Karpas-422 (cell line): ENCODE results near the gene DOLPP1. TPM values are rescaled to one million over a fixed set of nuclear protein-coding genes. Genes with fewer than 3 reads are reported as not detected.

ENCODE experiments used
- DNase-seq: peaks from one replicate; pipeline ENCODE4 v3.0.0-alpha.2; 2015
- H2AFZ ChIP-seq: fragments of 200-600 bp; sonication (generic); 2 replicates; pipeline ENCODE4 v1.6.1; 2014; ENCODE audit warnings: antibody characterized with exemption, low read length, mixed read lengths
- H3K27ac ChIP-seq: fragments of 200-600 bp; sonication (generic); 2 replicates; pipeline ENCODE4 v1.5.1; 2014; ENCODE audit warnings: mild to moderate bottlenecking, low read length, moderate library complexity
- H3K27me3 ChIP-seq: fragments of 200-600 bp; sonication (generic); 2 replicates; pipeline ENCODE4 v1.6.1; 2014; ENCODE audit warnings: low read length, mixed read lengths
- H3K36me3 ChIP-seq: fragments of 200-600 bp; sonication (generic); 2 replicates; pipeline ENCODE4 v1.6.1; 2014; ENCODE audit warnings: low read length, mixed read lengths; ENCODE audit not compliant: insufficient read depth
- H3K4me1 ChIP-seq: fragments of 200-600 bp; sonication (generic); 2 replicates; pipeline ENCODE4 v1.6.1; 2014; ENCODE audit warnings: mild to moderate bottlenecking, low read length, mixed read lengths
- H3K4me2 ChIP-seq: fragments of 200-600 bp; sonication (generic); 2 replicates; pipeline ENCODE4 v1.6.1; 2014; ENCODE audit warnings: low read length, low read depth, mild to moderate bottlenecking; ENCODE audit not compliant: poor library complexity, severe bottlenecking
- H3K4me3 ChIP-seq: fragments of 200-600 bp; sonication (generic); 2 replicates; pipeline ENCODE4 v1.5.1; 2014; ENCODE audit warnings: mild to moderate bottlenecking, antibody characterized with exemption, low read length, mixed read lengths
- H3K79me2 ChIP-seq: fragments of 200-600 bp; sonication (generic); 2 replicates; pipeline ENCODE4 v1.6.1; 2014; ENCODE audit warnings: mild to moderate bottlenecking, low read length, mixed read lengths
- H3K9ac ChIP-seq: fragments of 200-600 bp; sonication (generic); 2 replicates; pipeline ENCODE4 v1.6.0; 2014; ENCODE audit warnings: low read length
- H3K9me2 ChIP-seq: fragments of 200-600 bp; sonication (generic), shearing (Covaris generic); replicated peaks from 2 replicates; pipeline ENCODE4 v1.6.0; 2014; ENCODE audit warnings: mild to moderate bottlenecking, low read length, moderate library complexity; ENCODE audit not compliant: insufficient read depth
- H3K9me3 ChIP-seq: fragments of 300-700, 200-600 bp; sonication (generic); 2 replicates; pipeline ENCODE4 v1.6.1; 2014; ENCODE audit warnings: low read length, mixed read lengths
- H4K20me1 ChIP-seq: fragments of 200-600 bp; sonication (generic); 2 replicates; pipeline ENCODE4 v1.6.1; 2014; ENCODE audit warnings: mild to moderate bottlenecking, antibody characterized with exemption, low read length, low read depth; ENCODE audit not compliant: insufficient read depth
- total RNA-seq: library from RNA; depleted of rRNA; stranded (reverse); fragments of >200 nt; shearing (Covaris generic); gene quantifications from 2 replicates; pipeline ENCODE4 v1.2.3, GENCODE V29; 2014; ENCODE audit warnings: low replicate concordance

Gene DOLPP1
- total RNA-seq, 1 experiment from 2014 or later: 6.7 TPM

- Histone ChIP-seq H3K36me3 (no peaks in the 10 kb centered on the region), H3K4me2 (no peak overlapping the region), H4K20me1 (no peaks in the 10 kb centered on the region), H3K9ac (no peak overlapping the region), H3K27ac (no peak overlapping the region), H3K27me3 (no peaks in the 10 kb centered on the region), H3K79me2 (no peaks in the 10 kb centered on the region), H3K9me3 (no peaks in the 10 kb centered on the region), H3K9me2 (no peaks in the 10 kb centered on the region), H2AFZ (no peak overlapping the region), H3K4me1 (no peaks in the 10 kb centered on the region), H3K4me3 (no peak overlapping the region)
- no peak for DNase-seq
Measured at GRCh38 chr9:129094387-129095169, 13.7 kb downstream of the DOLPP1 start.

GRCh38 chr9:129095170-129095667 is 14.3 kb downstream of the DOLPP1 start:
- Histone ChIP-seq H3K27me3 (no peaks in the 10 kb centered on the region), H3K4me3 (no peak overlapping the region), H3K9ac (no peak overlapping the region), H4K20me1 (no peaks in the 10 kb centered on the region), H3K4me2 (no peak overlapping the region), H3K36me3 (no peaks in the 10 kb centered on the region), H3K79me2 (no peaks in the 10 kb centered on the region), H3K9me2 (no peaks in the 10 kb centered on the region), H3K4me1 (no peaks in the 10 kb centered on the region), H3K9me3 (no peaks in the 10 kb centered on the region), H2AFZ (no peak overlapping the region), H3K27ac (no peak overlapping the region)
- DNase-seq: no peak

DNA sequence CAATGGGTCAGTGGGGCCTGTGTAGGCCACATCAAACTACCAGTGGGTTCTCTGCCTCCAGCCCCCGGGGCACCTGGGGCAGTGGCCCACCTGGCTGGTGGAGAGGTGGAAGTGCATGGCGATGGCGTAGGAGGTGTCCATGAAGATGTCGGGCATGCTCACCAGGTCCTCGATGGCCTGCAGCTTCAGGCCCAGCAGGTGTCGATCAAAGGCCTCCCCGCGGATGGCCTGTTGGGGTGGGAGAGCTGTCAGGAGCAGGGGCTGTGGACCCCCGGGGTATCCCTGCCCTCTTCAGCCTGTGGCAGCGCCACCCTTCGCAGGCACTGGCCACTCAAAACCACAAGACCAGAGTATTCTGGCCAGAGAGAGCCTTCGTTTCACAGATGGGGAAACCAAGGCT is 15.0 kb downstream of the DOLPP1 start:
- DNase-seq: no peak
- no peak overlapping the region for H3K4me2 ChIP-seq
- H3K9me2 ChIP-seq: no peaks in the 10 kb centered on the region
- H3K27me3 ChIP-seq: no peaks in the 10 kb centered on the region
- no peaks in the 10 kb centered on the region for H4K20me1 ChIP-seq
- H3K27ac ChIP-seq: no peak overlapping the region
- no peak overlapping the region for H3K4me3 ChIP-seq
- no peaks in the 10 kb centered on the region for H3K79me2 ChIP-seq
- H3K9ac ChIP-seq: no peak overlapping the region
- no peaks in the 10 kb centered on the region for H3K9me3 ChIP-seq
- no peaks in the 10 kb centered on the region for H3K4me1 ChIP-seq
- H2AFZ ChIP-seq: no peak overlapping the region
- no peaks in the 10 kb centered on the region for H3K36me3 ChIP-seq

DNA sequence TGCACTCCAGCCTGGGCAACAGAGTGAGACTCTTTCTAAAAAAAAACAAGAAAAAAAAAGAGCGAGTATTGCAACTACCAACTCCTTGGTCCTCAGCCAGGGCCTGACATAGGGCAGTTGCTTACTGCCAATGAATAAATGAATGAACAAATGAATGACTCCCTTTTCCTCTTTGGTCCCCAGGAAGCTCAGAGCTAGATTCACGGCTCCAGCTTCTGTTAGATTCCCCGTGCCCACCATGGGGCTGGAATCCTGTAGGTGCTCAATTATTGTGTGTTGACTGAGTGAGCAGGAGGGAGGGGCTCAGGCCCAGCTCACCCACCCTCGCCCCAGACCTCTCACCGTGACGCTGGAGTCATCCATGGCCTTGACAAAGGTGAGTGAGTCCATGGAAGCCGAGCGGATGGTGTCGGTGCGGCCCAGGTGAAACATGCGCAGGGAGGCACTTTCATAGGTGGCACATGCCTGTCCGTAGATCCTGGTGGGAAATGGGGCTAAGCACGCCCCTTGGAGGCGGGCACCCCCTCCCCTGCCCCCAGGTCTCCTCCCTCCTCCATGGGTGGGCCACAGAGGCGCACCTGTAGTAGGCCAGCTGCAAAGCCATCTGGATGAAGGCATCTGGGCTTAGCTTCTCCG is 16.9 kb downstream of the DOLPP1 start:
- H3K4me3 ChIP-seq: no peak overlapping the region
- no peaks in the 10 kb centered on the region for H3K36me3 ChIP-seq
- no peak overlapping the region for H3K27ac ChIP-seq
- H3K27me3 ChIP-seq: no peaks in the 10 kb centered on the region
- no peak overlapping the region for H3K9ac ChIP-seq
- no peak overlapping the region for H2AFZ ChIP-seq
- no peak overlapping the region for H3K4me2 ChIP-seq
- no peaks in the 10 kb centered on the region for H4K20me1 ChIP-seq
- H3K9me2 ChIP-seq: no peaks in the 10 kb centered on the region
- no peak for DNase-seq
- peaks cover under 1% of the 10 kb centered on the region for H3K4me1 ChIP-seq
- no peaks in the 10 kb centered on the region for H3K9me3 ChIP-seq
- H3K79me2 ChIP-seq: no peaks in the 10 kb centered on the region

DNA sequence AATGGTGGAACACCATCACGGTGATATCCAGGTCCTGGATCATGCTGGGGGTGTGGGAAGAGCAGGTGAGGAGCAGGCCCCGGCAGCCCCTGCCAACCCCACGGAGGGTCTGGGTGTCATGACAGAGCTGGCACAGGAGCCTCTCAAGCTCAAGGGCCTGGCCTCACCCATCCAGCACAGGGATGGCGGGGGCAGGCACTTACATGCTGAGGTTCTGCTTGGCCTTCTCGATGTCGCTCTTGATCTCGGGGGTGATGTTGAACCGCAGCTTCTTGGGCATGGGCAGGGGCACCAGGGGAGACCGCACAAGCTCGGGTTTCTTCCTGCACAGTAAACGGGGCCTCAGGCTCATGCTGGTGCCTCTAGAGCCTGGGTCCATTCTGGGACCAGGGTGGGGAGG is 17.4 kb downstream of the DOLPP1 start:
- Histone ChIP-seq H3K36me3 (no peaks in the 10 kb centered on the region), H3K27me3 (no peaks in the 10 kb centered on the region), H3K79me2 (no peaks in the 10 kb centered on the region), H3K9ac (no peak overlapping the region), H3K4me3 (no peak overlapping the region), H3K27ac (no peak overlapping the region), H2AFZ (no peak overlapping the region), H4K20me1 (no peaks in the 10 kb centered on the region), H3K4me1 (peaks cover 3% of the 10 kb centered on the region), H3K9me2 (no peaks in the 10 kb centered on the region), H3K9me3 (no peaks in the 10 kb centered on the region), H3K4me2 (no peak overlapping the region)
- DNase-seq: no peak

DNA sequence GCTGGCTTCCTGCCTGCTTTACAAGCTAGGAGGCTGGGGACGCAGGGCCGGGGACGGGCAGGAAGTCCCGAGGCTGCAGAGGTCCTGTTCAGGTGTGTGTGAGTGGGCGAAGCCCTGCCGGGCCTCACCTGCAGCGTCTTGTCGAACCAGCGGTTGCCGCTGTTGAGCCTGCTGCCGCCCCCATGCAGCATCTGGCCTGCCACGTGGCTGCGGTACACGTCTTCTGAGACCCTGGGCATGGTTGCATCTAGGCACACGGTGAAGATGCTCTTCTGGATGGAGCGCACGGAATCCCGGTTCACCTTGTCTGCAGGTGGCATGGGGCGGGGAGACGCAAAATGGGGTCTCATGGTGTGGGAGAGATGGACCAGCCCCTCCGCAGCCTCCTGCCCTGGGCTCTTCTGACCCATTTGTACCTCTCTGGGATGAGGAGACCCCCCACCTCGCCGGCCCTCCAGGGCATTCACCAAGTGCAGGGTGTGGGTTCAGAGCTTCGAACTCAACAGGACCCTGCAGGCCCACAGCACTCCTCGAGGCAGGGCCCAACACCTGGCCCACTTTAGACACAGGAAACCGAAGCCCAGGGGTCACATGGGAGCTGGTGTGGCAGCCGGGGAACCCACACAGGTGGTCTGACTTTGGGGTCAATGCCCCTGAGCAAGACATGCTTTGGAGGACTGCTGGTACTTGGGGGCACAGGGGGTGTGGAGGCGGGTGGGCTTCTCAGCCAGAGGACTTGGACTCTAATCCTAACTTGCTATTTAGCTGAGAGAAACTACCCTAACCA is 19.7 kb downstream of the DOLPP1 start:
- Histone ChIP-seq H3K79me2 (no peaks in the 10 kb centered on the region), H3K27me3 (no peaks in the 10 kb centered on the region), H3K9me3 (no peaks in the 10 kb centered on the region), H3K9me2 (no peaks in the 10 kb centered on the region), H3K4me1 (peaks cover 3% of the 10 kb centered on the region), H3K36me3 (no peaks in the 10 kb centered on the region), H3K4me2 (no peak overlapping the region), H3K9ac (no peak overlapping the region), H3K4me3 (no peak overlapping the region), H2AFZ (no peak overlapping the region), H4K20me1 (no peaks in the 10 kb centered on the region), H3K27ac (no peak overlapping the region)
- peak; percentile 52 for DNase-seq

DNA sequence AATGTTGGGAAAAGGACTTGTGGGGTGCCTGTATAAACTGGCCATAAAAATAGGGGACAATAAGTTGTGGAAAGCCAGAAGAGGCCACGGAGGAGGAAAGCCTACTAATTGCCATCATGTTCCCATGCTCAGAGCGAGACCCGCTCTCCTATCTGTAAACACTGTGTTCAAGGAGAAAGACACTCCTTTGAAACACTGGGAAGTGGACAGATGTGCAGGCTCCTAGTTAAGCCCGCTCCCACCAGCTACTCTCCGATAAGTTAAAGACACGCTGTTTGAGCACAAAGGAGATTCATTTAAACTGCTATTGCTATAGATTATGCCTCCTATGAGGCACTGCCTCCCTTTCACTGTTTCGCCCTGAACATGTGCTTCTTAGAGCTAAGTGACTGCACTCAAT is 20.4 kb downstream of the DOLPP1 start:
- Histone ChIP-seq H3K9ac (no peak overlapping the region), H3K36me3 (no peaks in the 10 kb centered on the region), H2AFZ (no peak overlapping the region), H3K79me2 (no peaks in the 10 kb centered on the region), H3K9me2 (no peaks in the 10 kb centered on the region), H3K9me3 (no peaks in the 10 kb centered on the region), H4K20me1 (no peaks in the 10 kb centered on the region), H3K4me3 (no peak overlapping the region), H3K4me2 (no peak overlapping the region), H3K27ac (no peak overlapping the region), H3K4me1 (peaks cover 3% of the 10 kb centered on the region), H3K27me3 (no peaks in the 10 kb centered on the region)
- no peak for DNase-seq

DNA sequence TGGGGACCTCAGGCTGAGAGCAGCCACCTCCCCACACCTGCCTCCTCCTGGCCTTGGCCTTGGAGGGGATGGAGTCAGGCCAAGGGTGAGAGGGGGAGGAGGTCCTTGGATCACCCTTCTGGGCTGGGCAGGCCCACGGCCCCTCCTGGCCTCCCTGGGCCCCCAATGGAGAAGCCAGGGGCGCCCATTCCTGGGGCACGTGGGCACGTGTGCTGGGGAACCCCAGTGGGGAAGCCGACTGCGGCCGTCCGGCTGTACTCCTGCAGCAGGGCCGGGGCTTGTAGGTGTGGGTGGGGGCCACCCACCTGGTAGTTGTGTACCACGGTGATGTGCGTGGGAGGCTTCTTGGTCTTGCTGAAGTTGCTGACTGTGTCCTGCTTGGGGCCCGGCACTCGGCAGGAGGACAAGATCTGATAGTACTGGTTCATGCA is 21.2 kb downstream of the DOLPP1 start:
- Histone ChIP-seq H3K4me2 (no peak overlapping the region), H3K9me3 (no peaks in the 10 kb centered on the region), H2AFZ (no peak overlapping the region), H3K4me1 (peaks cover 3% of the 10 kb centered on the region), H3K27ac (no peak overlapping the region), H3K27me3 (no peaks in the 10 kb centered on the region), H4K20me1 (no peaks in the 10 kb centered on the region), H3K4me3 (no peak overlapping the region), H3K36me3 (no peaks in the 10 kb centered on the region), H3K9me2 (no peaks in the 10 kb centered on the region), H3K79me2 (no peaks in the 10 kb centered on the region), H3K9ac (no peak overlapping the region)
- no peak for DNase-seq
